Esophagus squamous epithelium (tissue), 5 donors: Measurements from ENCODE around the gene IKBKE. TPM values are rescaled to one million over a fixed set of nuclear protein-coding genes. Genes with fewer than 3 reads are reported as not detected.

Experiments
- DNase-seq: peaks from one replicate; lab custom pipeline; 2025; lab: John Stamatoyannopoulos, UW
- H3K27ac ChIP-seq, 4 donors: fragments of 200-600 bp; sonication (generic); one replicate each; pipeline ENCODE4 v1.5.1; 2016 to 2019; ENCODE audit warnings: mild to moderate bottlenecking in 1 of 4
- H3K27me3 ChIP-seq, 4 donors: fragments of 200-600 bp; sonication (generic); 1 replicate in 3 of 4; 2 replicates in 1 of 4; pipeline versions ENCODE4 v1.5.1 to v1.6.0; 2017 to 2021; ENCODE audit warnings: antibody characterized with exemption in 1 of 4
- H3K36me3 ChIP-seq, 3 donors: fragments of 200-600 bp; sonication (generic); one replicate each; pipeline ENCODE4 v1.5.1; 2016 to 2019
- H3K4me1 ChIP-seq, 3 donors: fragments of 200-600 bp; sonication (generic); one replicate each; pipeline ENCODE4 v1.5.1; 2017 to 2019
- H3K4me3 ChIP-seq, 4 donors: fragments of 200-600 bp; sonication (generic); 1 replicate in 3 of 4; 2 replicates in 1 of 4; pipeline ENCODE4 v1.5.1; 2016 to 2019; ENCODE audit warnings: mild to moderate bottlenecking in 2 of 4, moderate library complexity in 1 of 4
- H3K9me3 ChIP-seq, 3 donors: fragments of 200-600 bp; sonication (generic); one replicate each; pipeline ENCODE4 v1.5.1; 2016 to 2019
- CTCF ChIP-seq, 6 experiments: fragments of 450-650 bp in 4 of 6; fragments of 200-600 bp in 2 of 6; sonication (generic) in 2 of 6; IDR thresholded peaks; one replicate each; pipeline ENCODE4 v1.5.1; 2016 to 2019; ENCODE audit warnings: antibody characterized with exemption in 6 of 6, mild to moderate bottlenecking in 4 of 6, moderate library complexity in 4 of 6
- POLR2A ChIP-seq, 4 donors: fragments of 450-650 bp; IDR thresholded peaks; one replicate each; pipeline ENCODE4 v1.6.1; 2017; ENCODE audit warnings: antibody characterized with exemption in 4 of 4, mild to moderate bottlenecking in 4 of 4, moderate library complexity in 3 of 4
- WGBS, 2 donors: methylation state at CpG; one replicate each; pipeline ENCODE4 v1.1.5; 2018; 5-methylcytosine and 5-hydroxymethylcytosine counted together
- intact Hi-C: fragments of 100-400 bp; cut with DNase I; formaldehyde crosslinking; loops from one replicate; pipeline ENCODE4 v1.15.0; 2022
- total RNA-seq, 4 donors: library from RNA; depleted of rRNA; stranded (reverse); fragments of >200 nt; gene quantifications; one replicate each; pipeline ENCODE4 v1.1.0, GENCODE V29; 2016
- donor health status: DM: yes; HTN: yes; CAD: no.

IKBKE gene
- total RNA-seq, 4 donors from 2014 or later = 12.6 to 23.7 (median 18.1) TPM

GRCh38 chr1:206429421-206429820 is 40.9 kb upstream of the IKBKE start:
- intact Hi-C loops = no loop called here
- H3K36me3 ChIP-seq = peaks cover 0 to 91% (median 12%) of the 10 kb centered on the region in 3 donors

GRCh38 chr1:206430031-206430983 is 40.0 kb upstream of the IKBKE start:
- WGBS, 2 donors = 49 to 63% methylated on average over 8 to 9 of the region's 9 CpGs
- H3K27me3 ChIP-seq = no peaks in the 10 kb centered on the region
- peaks cover 0 to 15% (median 6%) of the 10 kb centered on the region in 3 donors for H3K4me1 ChIP-seq
- no peak for DNase-seq
- H3K27ac ChIP-seq = peak overlapping the region in 3 of 4 donors; percentile 27 to 68 (median 40)
- peaks cover 3 to 92% (median 4%) of the 10 kb centered on the region in 3 donors for H3K36me3 ChIP-seq
- TF ChIP-seq POLR2A (IDR thresholded peaks at IDR 0.05) = no peak
- peak in 3 of 6 experiments; percentile 8 to 16 (median 12) for TF ChIP-seq CTCF (IDR thresholded peaks at IDR 0.05)
- H3K4me3 ChIP-seq = no peak overlapping the region
- H3K9me3 ChIP-seq = no peaks in the 10 kb centered on the region
- intact Hi-C loops = no loop called here

More at GRCh38 chr1:206429421-206429820, 40.9 kb upstream of the IKBKE start:
- Histone ChIP-seq H3K9me3 (no peaks in the 10 kb centered on the region), H3K4me3 (no peak overlapping the region), H3K4me1 (peaks cover 0 to 15% (median 6%) of the 10 kb centered on the region in 3 donors), H3K27ac (peak overlapping the region in 2 of 4 donors; percentile 40 to 68), H3K27me3 (no peaks in the 10 kb centered on the region)
- WGBS, 2 donors = 88% methylated on average over 4 of the region's 4 CpGs
- no peak for DNase-seq
- TF ChIP-seq CTCF (IDR thresholded peaks at IDR 0.05) (no peak), POLR2A (IDR thresholded peaks at IDR 0.05) (no peak)

- intact Hi-C loops = no loop called here
- H3K27ac ChIP-seq = no peak overlapping the region
- H3K36me3 ChIP-seq = peaks cover 3 to 97% (median 5%) of the 10 kb centered on the region in 3 donors
- TF ChIP-seq POLR2A (IDR thresholded peaks at IDR 0.05) = no peak
- TF ChIP-seq CTCF (IDR thresholded peaks at IDR 0.05) = no peak
- no peak for DNase-seq
- no peaks in the 10 kb centered on the region for H3K27me3 ChIP-seq
- no peaks in the 10 kb centered on the region for H3K9me3 ChIP-seq
- H3K4me1 ChIP-seq = peaks cover 0 to 5% (median 0%) of the 10 kb centered on the region in 3 donors
- WGBS, 2 donors = 80 to 91% methylated on average over 1 of the region's 1 CpG
- H3K4me3 ChIP-seq = no peak overlapping the region
Observed at GRCh38 chr1:206435445-206435844, 34.8 kb upstream of the IKBKE start.

GRCh38 chr1:206438554-206438953 is 31.7 kb upstream of the IKBKE start:
- Histone ChIP-seq H3K27me3 (no peaks in the 10 kb centered on the region), H3K36me3 (peaks cover 3 to 97% (median 5%) of the 10 kb centered on the region in 3 donors), H3K4me3 (no peak overlapping the region), H3K27ac (no peak overlapping the region), H3K4me1 (no peaks in the 10 kb centered on the region), H3K9me3 (no peaks in the 10 kb centered on the region)
- no peak for TF ChIP-seq CTCF (IDR thresholded peaks at IDR 0.05)
- no peak for TF ChIP-seq POLR2A (IDR thresholded peaks at IDR 0.05)
- intact Hi-C loops = no loop called here
- no peak for DNase-seq

- Histone ChIP-seq H3K36me3 (peaks cover 3 to 98% (median 5%) of the 10 kb centered on the region in 3 donors), H3K9me3 (no peaks in the 10 kb centered on the region), H3K4me3 (no peak overlapping the region), H3K27ac (no peak overlapping the region), H3K4me1 (no peaks in the 10 kb centered on the region), H3K27me3 (no peaks in the 10 kb centered on the region)
- no peak for TF ChIP-seq CTCF (IDR thresholded peaks at IDR 0.05)
- no peak for TF ChIP-seq POLR2A (IDR thresholded peaks at IDR 0.05)
- WGBS, 2 donors = 86% methylated on average over 2 of the region's 2 CpGs; no CpG with 5 or more reads in 1 of the 2 donors
- intact Hi-C loops = no loop called here
- DNase-seq = no peak
Observed at GRCh38 chr1:206439205-206439604, 31.1 kb upstream of the IKBKE start.
